Measurements from ENCODE around the gene KCNMA1. TPM values are rescaled to one million over a fixed set of nuclear protein-coding genes. Genes with fewer than 3 reads are reported as not detected.
A peak's percentile ranks its signal among the peaks of the same experiment; 100 is the strongest.

KCNMA1 gene
- total and polyA plus RNA-seq, 8 donors = 2.8 to 21.1 (median 4.3) TPM

GRCh38 chr10:77602913-77603533, 34.6 kb downstream of the KCNMA1 start:
- Histone ChIP-seq H3K27ac (peak overlapping the region in 1 of 2 donors; percentile 59), H3K27me3 (no peaks in the 10 kb centered on the region), H3K4me3 (no peak overlapping the region), H3K9me3 (no peaks in the 10 kb centered on the region), H3K4me1 (peaks cover 0 to 22% of the 10 kb centered on the region in 2 donors), H3K36me3 (no peaks in the 10 kb centered on the region)
- DNase-seq (peak in 1 of 4 donors; percentile 27), ATAC-seq (peak; percentile 38)
- TF ChIP-seq, protein P1, sequence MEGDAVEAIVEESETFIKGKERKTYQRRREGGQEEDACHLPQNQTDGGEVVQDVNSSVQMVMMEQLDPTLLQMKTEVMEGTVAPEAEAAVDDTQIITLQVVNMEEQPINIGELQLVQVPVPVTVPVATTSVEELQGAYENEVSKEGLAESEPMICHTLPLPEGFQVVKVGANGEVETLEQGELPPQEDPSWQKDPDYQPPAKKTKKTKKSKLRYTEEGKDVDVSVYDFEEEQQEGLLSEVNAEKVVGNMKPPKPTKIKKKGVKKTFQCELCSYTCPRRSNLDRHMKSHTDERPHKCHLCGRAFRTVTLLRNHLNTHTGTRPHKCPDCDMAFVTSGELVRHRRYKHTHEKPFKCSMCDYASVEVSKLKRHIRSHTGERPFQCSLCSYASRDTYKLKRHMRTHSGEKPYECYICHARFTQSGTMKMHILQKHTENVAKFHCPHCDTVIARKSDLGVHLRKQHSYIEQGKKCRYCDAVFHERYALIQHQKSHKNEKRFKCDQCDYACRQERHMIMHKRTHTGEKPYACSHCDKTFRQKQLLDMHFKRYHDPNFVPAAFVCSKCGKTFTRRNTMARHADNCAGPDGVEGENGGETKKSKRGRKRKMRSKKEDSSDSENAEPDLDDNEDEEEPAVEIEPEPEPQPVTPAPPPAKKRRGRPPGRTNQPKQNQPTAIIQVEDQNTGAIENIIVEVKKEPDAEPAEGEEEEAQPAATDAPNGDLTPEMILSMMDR (IDR thresholded peaks at IDR 0.05) = no peak
- intact Hi-C loops (cut with DNase I) = no loop called here

DNA sequence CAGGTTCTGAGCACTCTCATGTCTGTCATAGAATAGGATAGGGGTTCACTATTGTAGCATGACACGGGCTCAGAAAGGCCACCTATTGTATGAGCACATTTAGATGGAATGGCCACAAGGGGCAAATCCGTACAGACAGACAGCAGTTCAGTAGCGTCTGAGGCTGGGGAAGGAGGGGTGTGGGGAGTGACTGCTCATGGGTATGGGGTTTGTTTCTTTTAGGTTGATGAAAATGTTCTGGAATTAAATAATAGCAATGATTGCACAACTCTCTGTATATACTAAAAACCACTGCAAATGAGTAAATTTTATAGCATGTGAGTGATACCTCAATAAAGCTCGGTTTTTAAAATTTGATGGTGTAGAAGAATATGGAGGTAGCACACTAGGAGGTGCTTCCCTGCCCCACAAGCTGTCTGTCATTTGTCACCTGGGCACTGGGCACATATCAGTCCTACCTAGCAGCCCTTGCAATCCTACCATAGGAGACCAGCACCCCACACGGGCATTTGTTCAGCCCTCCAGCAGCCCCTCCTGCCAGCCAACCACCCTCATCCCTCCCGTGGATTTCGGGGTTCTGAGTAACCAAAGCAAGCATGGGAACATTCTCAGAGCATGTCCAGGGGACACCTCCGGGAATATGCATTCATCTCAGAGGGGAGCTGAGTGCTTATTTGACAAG, 35.2 kb downstream of the KCNMA1 start:
- Histone ChIP-seq H3K4me1 (peaks cover 0 to 22% of the 10 kb centered on the region in 2 donors), H3K36me3 (no peaks in the 10 kb centered on the region), H3K27ac (peak overlapping the region in 1 of 2 donors; percentile 59), H3K4me3 (no peak overlapping the region), H3K27me3 (no peaks in the 10 kb centered on the region), H3K9me3 (no peaks in the 10 kb centered on the region)
- TF ChIP-seq, protein P1 (IDR thresholded peaks at IDR 0.05) = no peak
- intact Hi-C loops (cut with DNase I) = no loop called here
- DNase-seq = no peak
- ATAC-seq = no peak

DNA sequence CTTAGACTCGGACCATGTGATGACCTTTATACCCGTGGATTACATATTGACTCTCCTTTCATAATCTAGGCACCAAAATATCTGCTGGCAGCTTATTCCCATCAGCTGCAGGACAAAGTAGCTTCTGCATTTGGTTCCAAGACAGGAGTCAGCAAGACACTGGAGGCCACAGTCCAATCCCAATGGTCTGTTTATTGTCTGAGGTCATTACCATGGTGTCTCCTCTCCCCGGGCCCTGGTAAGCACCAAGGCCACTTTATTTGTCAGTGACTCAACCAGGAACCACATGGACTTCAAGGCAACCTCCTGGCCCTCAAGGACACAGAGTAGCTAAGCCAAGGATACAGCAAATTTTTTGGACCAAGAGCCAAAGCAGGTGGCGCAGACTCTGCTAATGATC, 36.1 kb downstream of the KCNMA1 start:
- ATAC-seq = peak; percentile 14

DNA sequence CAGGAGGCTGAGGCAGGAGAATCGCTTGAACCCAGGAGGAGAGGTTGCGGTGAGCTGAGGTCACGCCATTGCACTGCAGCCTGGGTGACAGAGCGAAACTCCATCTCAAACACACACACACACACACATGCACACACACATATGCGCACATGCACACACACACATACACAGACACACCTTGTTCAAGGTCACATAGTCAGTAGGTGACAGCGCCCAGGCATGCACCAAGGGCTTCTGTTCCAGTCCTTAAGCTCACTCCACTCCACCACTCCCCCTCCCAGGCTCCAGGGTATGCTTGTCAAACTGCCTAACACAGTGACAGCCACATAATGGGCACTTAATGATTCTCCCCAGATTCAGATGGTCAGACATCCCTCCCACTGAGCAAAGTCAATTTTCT, 37.0 kb downstream of the KCNMA1 start:
- Histone ChIP-seq H3K27me3 (no peaks in the 10 kb centered on the region), H3K27ac (no peak overlapping the region), H3K9me3 (no peaks in the 10 kb centered on the region), H3K4me3 (no peak overlapping the region), H3K36me3 (no peaks in the 10 kb centered on the region), H3K4me1 (peaks cover 0 to 22% of the 10 kb centered on the region in 2 donors)
- TF ChIP-seq, protein P1 (IDR thresholded peaks at IDR 0.05) = no peak
- ATAC-seq (no peak), DNase-seq (no peak)
- intact Hi-C loops (cut with DNase I) = no loop called here

More for the DNA sequence above, 36.1 kb downstream of the KCNMA1 start:
- Histone ChIP-seq H3K4me1 (peaks cover 0 to 22% of the 10 kb centered on the region in 2 donors), H3K27ac (no peak overlapping the region), H3K27me3 (no peaks in the 10 kb centered on the region), H3K36me3 (no peaks in the 10 kb centered on the region), H3K9me3 (no peaks in the 10 kb centered on the region), H3K4me3 (no peak overlapping the region)
- DNase-seq = no peak
- intact Hi-C loops (cut with DNase I) = no loop called here
- TF ChIP-seq, protein P1 (IDR thresholded peaks at IDR 0.05) = no peak

GRCh38 chr10:77599651-77600050, 38.0 kb downstream of the KCNMA1 start:
- no peak for ATAC-seq

More at GRCh38 chr10:77599651-77600050, 38.0 kb downstream of the KCNMA1 start:
- Histone ChIP-seq H3K36me3 (no peaks in the 10 kb centered on the region), H3K27ac (no peak overlapping the region), H3K9me3 (no peaks in the 10 kb centered on the region), H3K27me3 (no peaks in the 10 kb centered on the region), H3K4me1 (peaks cover 0 to 17% of the 10 kb centered on the region in 2 donors), H3K4me3 (no peak overlapping the region)
- intact Hi-C loops (cut with DNase I) = no loop called here
- TF ChIP-seq, protein P1 (IDR thresholded peaks at IDR 0.05) = no peak
- no peak for DNase-seq

All from left lung (tissue), 10 donors.